Omental fat pad (tissue), 4 donors: Measurements from ENCODE around the gene CARMIL1. TPM values are rescaled to one million over a fixed set of nuclear protein-coding genes. Genes with fewer than 3 reads are reported as not detected.

Experiments
- ATAC-seq: fragments of 150-250 bp; one replicate; pipeline ENCODE4 v1.9.1; 2016; ENCODE audit warnings: mild to moderate bottlenecking, moderate library complexity; ENCODE audit not compliant: low FRiP score
- DNase-seq: peaks from one replicate; pipeline ENCODE4 v3.0.0-alpha.2; 2019; ENCODE audit warnings: low spot score
- CTCF ChIP-seq, 3 donors: fragments of 450-650 bp; IDR thresholded peaks; one replicate each; pipeline ENCODE4 v1.5.1; 2016 to 2017; ENCODE audit warnings: antibody characterized with exemption in 3 of 3, mild to moderate bottlenecking in 3 of 3, moderate library complexity in 2 of 3
- total RNA-seq, 4 donors: library from RNA; depleted of rRNA; stranded (reverse); fragments of >200 nt; gene quantifications; one replicate each; pipeline ENCODE4 v1.1.0, GENCODE V29; 2016

CARMIL1 gene
- total RNA-seq, 4 donors from 2014 or later: 24.4 to 35.3 (median 29.6) TPM

- DNase-seq (no peak), ATAC-seq (no peak)
- no peak for TF ChIP-seq CTCF (IDR thresholded peaks at IDR 0.05)
Measured at GRCh38 chr6:25612666-25613065, 333.5 kb downstream of the CARMIL1 start.

GRCh38 chr6:25613415-25613814, 334.2 kb downstream of the CARMIL1 start:
- TF ChIP-seq CTCF (IDR thresholded peaks at IDR 0.05): no peak

GRCh38 chr6:25614052-25614451, 334.9 kb downstream of the CARMIL1 start:
- DNase-seq: no peak
- no peak for ATAC-seq
- TF ChIP-seq CTCF (IDR thresholded peaks at IDR 0.05): no peak

More at GRCh38 chr6:25613415-25613814, 334.2 kb downstream of the CARMIL1 start:
- no peak for ATAC-seq
- DNase-seq: no peak

GRCh38 chr6:25615471-25615870, 336.3 kb downstream of the CARMIL1 start:
- no peak for ATAC-seq
- TF ChIP-seq CTCF (IDR thresholded peaks at IDR 0.05): no peak

GRCh38 chr6:25617997-25618396, 338.8 kb downstream of the CARMIL1 start:
- no peak for TF ChIP-seq CTCF (IDR thresholded peaks at IDR 0.05)
- no peak for DNase-seq
- no peak for ATAC-seq

More at GRCh38 chr6:25615471-25615870, 336.3 kb downstream of the CARMIL1 start:
- DNase-seq: no peak

- TF ChIP-seq CTCF (IDR thresholded peaks at IDR 0.05): no peak
- DNase-seq (no peak), ATAC-seq (no peak)
Measured at GRCh38 chr6:25619217-25619616, 340.0 kb downstream of the CARMIL1 start.

- DNase-seq (no peak), ATAC-seq (no peak)
- no peak for TF ChIP-seq CTCF (IDR thresholded peaks at IDR 0.05)
Measured at GRCh38 chr6:25620391-25620790, 341.2 kb downstream of the CARMIL1 start.
